ENCODE data around the gene CST3. TPM values are rescaled to one million over a fixed set of nuclear protein-coding genes. Genes with fewer than 3 reads are reported as not detected.
"Not testable (repeated sequence)": the region's sequence is repeated elsewhere in the genome, so short reads cannot be mapped to it uniquely, and the experiment has no call there.

Gene CST3
- polyA plus RNA-seq, 3 donors, result 116 to 150 (median 139) TPM

- DNase-seq (ENCODE audit: low read depth in 3 of 3, low spot score in 2 of 3), result no peak
These were observed 25.4 kb upstream of the CST3 start for GRCh38 chr20:23663180-23663579.

- no peak for DNase-seq (ENCODE audit: low read depth in 3 of 3, low spot score in 2 of 3)
These were observed 24.6 kb upstream of the CST3 start for GRCh38 chr20:23662276-23662870.

- no peak for DNase-seq (ENCODE audit: low read depth in 3 of 3, low spot score in 2 of 3)
These were observed 23.3 kb upstream of the CST3 start for GRCh38 chr20:23661002-23661429.

GRCh38 chr20:23659989-23660837 lies 22.5 kb upstream of the CST3 start:
- DNase-seq (ENCODE audit: low read depth in 3 of 3, low spot score in 2 of 3), result no peak

GRCh38 chr20:23659610-23659988 lies 21.8 kb upstream of the CST3 start:
- DNase-seq (ENCODE audit: low read depth in 3 of 3, low spot score in 2 of 3), result not testable (repeated sequence)

GRCh38 chr20:23658989-23659609 lies 21.3 kb upstream of the CST3 start:
- no peak for DNase-seq (ENCODE audit: low read depth in 3 of 3, low spot score in 2 of 3)

- DNase-seq (ENCODE audit: low read depth in 3 of 3, low spot score in 2 of 3), result no peak
These were observed 20.6 kb upstream of the CST3 start for GRCh38 chr20:23658336-23658735.

GRCh38 chr20:23657202-23657601 lies 19.4 kb upstream of the CST3 start:
- DNase-seq (ENCODE audit: low read depth in 3 of 3, low spot score in 2 of 3), result no peak

- no peak for DNase-seq (ENCODE audit: low read depth in 3 of 3, low spot score in 2 of 3)
These were observed 18.6 kb upstream of the CST3 start for GRCh38 chr20:23656372-23656771.

GRCh38 chr20:23655491-23656211 lies 17.9 kb upstream of the CST3 start:
- DNase-seq (ENCODE audit: low read depth in 3 of 3, low spot score in 2 of 3), result no peak

- no peak for DNase-seq (ENCODE audit: low read depth in 3 of 3, low spot score in 2 of 3)
These were observed 17.0 kb upstream of the CST3 start for GRCh38 chr20:23654717-23655116.

GRCh38 chr20:23654000-23654399 lies 16.2 kb upstream of the CST3 start:
- DNase-seq (ENCODE audit: low read depth in 3 of 3, low spot score in 2 of 3), result no peak

GRCh38 chr20:23653400-23653938 lies 15.7 kb upstream of the CST3 start:
- no peak for DNase-seq (ENCODE audit: low read depth in 3 of 3, low spot score in 2 of 3)

GRCh38 chr20:23652926-23653325 lies 15.2 kb upstream of the CST3 start:
- no peak for DNase-seq (ENCODE audit: low read depth in 3 of 3, low spot score in 2 of 3)

- no peak for DNase-seq (ENCODE audit: low read depth in 3 of 3, low spot score in 2 of 3)
These were observed 14.6 kb upstream of the CST3 start for GRCh38 chr20:23652371-23652770.

- DNase-seq (ENCODE audit: low read depth in 3 of 3, low spot score in 2 of 3), result no peak
These were observed 13.4 kb upstream of the CST3 start for GRCh38 chr20:23651117-23651516.

- DNase-seq (ENCODE audit: low read depth in 3 of 3, low spot score in 2 of 3), result no peak
These were observed 12.2 kb upstream of the CST3 start for GRCh38 chr20:23649830-23650417.

GRCh38 chr20:23649242-23649641 lies 11.5 kb upstream of the CST3 start:
- no peak for DNase-seq (ENCODE audit: low read depth in 3 of 3, low spot score in 2 of 3)

- no peak for DNase-seq (ENCODE audit: low read depth in 3 of 3, low spot score in 2 of 3)
These were observed 9.6 kb upstream of the CST3 start for GRCh38 chr20:23647346-23647745.

- no peak for DNase-seq (ENCODE audit: low read depth in 3 of 3, low spot score in 2 of 3)
These were observed 8.5 kb upstream of the CST3 start for GRCh38 chr20:23646106-23646873.
